HFF-Myc (cell line): ENCODE results near the gene ACTG1.
"Not testable (repeated sequence)": the region's sequence is repeated elsewhere in the genome, so short reads cannot be mapped to it uniquely, and the experiment has no call there.

Source experiments
- DNase-seq: peaks from one replicate; pipeline ENCODE4 v3.0.0-alpha.2; 2011; ENCODE audit warnings: low read depth; ENCODE audit errors: extremely low read depth
- H3K4me3 ChIP-seq: replicated peaks from 2 replicates; pipeline ENCODE4 v1.5.1; 2011; ENCODE audit warnings: low read depth, mild to moderate bottlenecking, control low read depth, low read length
- TF ChIP-seq, protein P1 (sequence below): IDR thresholded peaks from 2 replicates; pipeline ENCODE4 v1.5.1; 2012; ENCODE audit warnings: mild to moderate bottlenecking, low read depth, low read length, control low read depth; ENCODE audit errors: missing control alignments

The ACTG1 gene

DNA sequence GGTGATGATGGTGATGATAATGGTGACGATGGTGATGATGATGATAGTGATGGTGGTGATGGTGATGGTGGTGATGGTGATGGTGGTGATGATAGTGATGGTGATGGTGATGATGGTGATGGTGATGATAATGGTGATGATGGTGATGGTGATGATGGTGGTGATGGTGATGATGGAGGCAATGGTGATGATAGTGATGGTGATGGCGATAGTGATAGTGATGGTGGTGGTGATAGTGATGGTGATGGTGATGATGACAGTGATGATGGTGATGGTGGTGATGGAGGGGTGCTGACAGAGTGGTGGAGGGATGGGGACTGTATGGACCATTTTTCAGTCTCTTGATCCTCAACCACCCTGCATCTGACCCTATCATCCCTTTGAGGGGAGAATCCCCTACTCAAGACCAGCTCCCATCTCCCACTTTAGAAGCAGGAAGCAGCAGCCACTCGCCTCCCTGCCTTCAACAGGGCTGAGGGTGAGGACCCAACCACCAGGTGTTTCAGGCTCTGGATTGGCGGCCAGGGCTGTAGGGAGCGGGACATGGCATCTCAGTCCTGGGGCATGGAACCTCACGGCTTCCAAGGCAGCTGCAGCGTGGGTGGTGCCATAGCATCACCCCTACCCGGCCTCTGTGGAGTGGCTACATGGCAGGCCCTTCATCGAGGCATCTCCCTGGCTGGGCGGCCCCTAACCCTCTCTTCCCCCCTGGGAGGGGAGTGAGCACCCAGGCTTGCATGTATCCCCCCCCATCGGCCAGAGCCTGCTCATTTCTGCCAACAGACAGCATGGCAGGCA, 20.1 kb upstream of the ACTG1 start:
- no peak for DNase-seq
- TF ChIP-seq, protein P1, sequence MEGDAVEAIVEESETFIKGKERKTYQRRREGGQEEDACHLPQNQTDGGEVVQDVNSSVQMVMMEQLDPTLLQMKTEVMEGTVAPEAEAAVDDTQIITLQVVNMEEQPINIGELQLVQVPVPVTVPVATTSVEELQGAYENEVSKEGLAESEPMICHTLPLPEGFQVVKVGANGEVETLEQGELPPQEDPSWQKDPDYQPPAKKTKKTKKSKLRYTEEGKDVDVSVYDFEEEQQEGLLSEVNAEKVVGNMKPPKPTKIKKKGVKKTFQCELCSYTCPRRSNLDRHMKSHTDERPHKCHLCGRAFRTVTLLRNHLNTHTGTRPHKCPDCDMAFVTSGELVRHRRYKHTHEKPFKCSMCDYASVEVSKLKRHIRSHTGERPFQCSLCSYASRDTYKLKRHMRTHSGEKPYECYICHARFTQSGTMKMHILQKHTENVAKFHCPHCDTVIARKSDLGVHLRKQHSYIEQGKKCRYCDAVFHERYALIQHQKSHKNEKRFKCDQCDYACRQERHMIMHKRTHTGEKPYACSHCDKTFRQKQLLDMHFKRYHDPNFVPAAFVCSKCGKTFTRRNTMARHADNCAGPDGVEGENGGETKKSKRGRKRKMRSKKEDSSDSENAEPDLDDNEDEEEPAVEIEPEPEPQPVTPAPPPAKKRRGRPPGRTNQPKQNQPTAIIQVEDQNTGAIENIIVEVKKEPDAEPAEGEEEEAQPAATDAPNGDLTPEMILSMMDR = no peak
- no peak overlapping the region for H3K4me3 ChIP-seq

GRCh38 chr17:81531998-81532404, 19.4 kb upstream of the ACTG1 start:
- H3K4me3 ChIP-seq, DNase-seq: not testable (repeated sequence)

- DNase-seq, H3K4me3 ChIP-seq: not testable (repeated sequence)
Observed at GRCh38 chr17:81531013-81531412, 18.4 kb upstream of the ACTG1 start.

- H3K4me3 ChIP-seq = no peak overlapping the region
- TF ChIP-seq, protein P1 = no peak
- no peak for DNase-seq
Observed at GRCh38 chr17:81529437-81529803, 16.8 kb upstream of the ACTG1 start.

DNA sequence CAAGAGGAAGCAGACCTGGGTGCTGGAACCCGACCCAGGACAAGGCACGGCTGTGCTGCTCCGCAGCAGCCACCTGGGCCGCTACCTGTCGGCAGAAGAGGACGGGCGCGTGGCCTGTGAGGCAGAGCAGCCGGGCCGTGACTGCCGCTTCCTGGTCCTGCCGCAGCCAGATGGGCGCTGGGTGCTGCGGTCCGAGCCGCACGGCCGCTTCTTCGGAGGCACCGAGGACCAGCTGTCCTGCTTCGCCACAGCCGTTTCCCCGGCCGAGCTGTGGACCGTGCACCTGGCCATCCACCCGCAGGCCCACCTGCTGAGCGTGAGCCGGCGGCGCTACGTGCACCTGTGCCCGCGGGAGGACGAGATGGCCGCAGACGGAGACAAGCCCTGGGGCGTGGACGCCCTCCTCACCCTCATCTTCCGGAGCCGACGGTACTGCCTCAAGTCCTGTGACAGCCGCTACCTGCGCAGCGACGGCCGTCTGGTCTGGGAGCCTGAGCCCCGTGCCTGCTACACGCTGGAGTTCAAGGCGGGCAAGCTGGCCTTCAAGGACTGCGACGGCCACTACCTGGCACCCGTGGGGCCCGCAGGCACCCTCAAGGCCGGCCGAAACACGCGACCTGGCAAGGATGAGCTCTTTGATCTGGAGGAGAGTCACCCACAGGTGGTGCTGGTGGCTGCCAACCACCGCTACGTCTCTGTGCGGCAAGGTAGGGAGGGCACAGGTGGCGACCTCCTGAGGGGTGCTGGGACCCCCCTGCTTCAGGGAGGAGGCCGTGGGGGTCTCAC, 16.2 kb upstream of the ACTG1 start:
- H3K4me3 ChIP-seq = no peak overlapping the region
- TF ChIP-seq, protein P1 = no peak
- DNase-seq = no peak

DNA sequence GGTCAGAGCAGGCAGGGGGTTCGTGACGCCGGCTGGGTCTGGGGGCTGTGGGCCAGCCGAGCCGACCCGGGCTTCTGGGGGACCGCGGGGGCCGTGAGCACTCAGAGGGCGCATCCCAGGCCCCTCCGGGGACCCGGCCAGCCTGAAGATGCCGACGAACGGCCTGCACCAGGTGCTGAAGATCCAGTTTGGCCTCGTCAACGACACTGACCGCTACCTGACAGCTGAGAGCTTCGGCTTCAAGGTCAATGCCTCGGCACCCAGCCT, 15.7 kb upstream of the ACTG1 start:
- TF ChIP-seq, protein P1 = no peak

DNA sequence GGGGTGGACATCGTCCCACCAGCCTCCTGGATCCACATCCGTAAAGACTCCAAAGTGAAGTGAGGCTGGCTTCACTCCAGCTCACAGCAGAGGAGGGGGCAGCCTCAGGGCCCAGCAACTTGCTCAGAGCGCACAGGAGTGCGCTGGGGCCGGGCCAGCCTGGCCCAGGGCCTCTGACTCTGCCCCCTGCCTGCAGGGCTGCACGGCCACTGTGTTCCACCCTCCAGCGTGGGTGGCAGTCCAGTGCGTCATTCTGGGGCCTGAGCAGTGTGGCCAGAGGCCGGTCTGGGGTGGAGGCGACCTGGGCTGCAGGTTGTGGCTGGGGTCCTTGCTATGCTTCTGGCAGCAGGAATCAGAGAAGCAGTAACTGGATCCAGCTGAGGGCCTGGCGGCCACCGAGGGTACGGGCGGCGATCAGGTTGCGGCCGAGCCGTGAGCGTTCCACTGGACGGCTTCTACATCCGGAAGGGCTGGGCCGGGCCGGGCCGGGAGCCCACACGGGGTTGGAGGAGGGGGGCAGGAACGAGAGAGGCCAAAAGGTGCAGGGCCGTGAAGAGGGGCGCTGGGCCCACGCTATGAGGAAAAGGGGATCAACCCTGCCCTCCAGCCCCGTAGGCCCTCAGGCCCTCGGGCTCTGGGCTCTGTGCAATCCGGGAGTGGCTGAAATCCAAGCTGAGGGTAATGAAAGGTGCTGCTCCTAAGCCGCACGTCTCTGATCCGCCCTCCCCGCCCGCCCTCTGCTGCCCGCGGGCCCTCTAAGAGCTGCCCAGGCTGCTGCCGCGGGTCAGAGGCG, 15.2 kb upstream of the ACTG1 start, which contains the start of gene FSCN2:
Gene FSCN2 (plus strand): TSS at position 787 of the 793 bp plus-strand sequence. CDS start 155 bp downstream, outside the sequence.
- no peak for DNase-seq
- H3K4me3 ChIP-seq = no peak within 1 kb of the TSS
- TF ChIP-seq, protein P1 = no peak

More for the DNA sequence above, 15.7 kb upstream of the ACTG1 start:
- DNase-seq = no peak
- H3K4me3 ChIP-seq = no peak overlapping the region
